DOHH2 (cell line): ENCODE measurements around the gene ATG9B.
A peak's percentile ranks its signal among the peaks of the same experiment; 100 is the strongest.
"Not testable (repeated sequence)": the region's sequence is repeated elsewhere in the genome, so short reads cannot be mapped to it uniquely, and the experiment has no call there.

ENCODE experiments used
- H3F3A ChIP-seq: fragments of 200-600 bp; sonication (generic), shearing (Covaris generic); 2 replicates; pipeline ENCODE4 v1.6.0; 2016; ENCODE audit warnings: antibody characterized with exemption, mild to moderate bottlenecking; ENCODE audit not compliant: control insufficient read depth, insufficient read depth
- H3K27ac ChIP-seq: fragments of 200-600 bp; sonication (generic); 2 replicates; pipeline ENCODE4 v1.5.1; 2014; ENCODE audit warnings: low read depth, mild to moderate bottlenecking, low read length, moderate library complexity
- H3K27me3 ChIP-seq: fragments of 200-600 bp; sonication (generic); 2 replicates; pipeline ENCODE4 v1.6.1; 2014; ENCODE audit warnings: mild to moderate bottlenecking, low read length, mixed read lengths; ENCODE audit not compliant: control insufficient read depth
- H3K36me3 ChIP-seq: fragments of 200-600 bp; sonication (generic); 2 replicates; pipeline ENCODE4 v1.6.1; 2014; ENCODE audit warnings: mild to moderate bottlenecking, low read length, moderate library complexity, mixed read lengths; ENCODE audit not compliant: control insufficient read depth
- H3K4me1 ChIP-seq: fragments of 200-600 bp; sonication (generic); 2 replicates; pipeline ENCODE4 v1.6.1; 2014; ENCODE audit warnings: mild to moderate bottlenecking, low read length, mixed read lengths; ENCODE audit not compliant: control insufficient read depth
- H3K4me2 ChIP-seq: fragments of 200-600 bp; sonication (generic); 2 replicates; pipeline ENCODE4 v1.6.0; 2014; ENCODE audit warnings: mild to moderate bottlenecking, low read length, moderate library complexity
- H3K4me3 ChIP-seq: fragments of 200-600 bp; sonication (generic); 2 replicates; pipeline ENCODE4 v1.5.1; 2014; ENCODE audit warnings: mild to moderate bottlenecking, low read length, mixed read lengths
- H3K79me2 ChIP-seq: fragments of 200-600 bp; sonication (generic); 2 replicates; pipeline ENCODE4 v1.6.1; 2014; ENCODE audit warnings: mild to moderate bottlenecking, low read length, mixed read lengths; ENCODE audit not compliant: control insufficient read depth
- H3K9me2 ChIP-seq: fragments of 200-600 bp; sonication (generic); replicated peaks from 2 replicates; pipeline ENCODE4 v1.6.1; 2014; ENCODE audit warnings: mild to moderate bottlenecking, low read length, mixed read lengths; ENCODE audit not compliant: control insufficient read depth
- H3K9me3 ChIP-seq: fragments of 200-600 bp; sonication (generic); 2 replicates; pipeline ENCODE4 v1.6.1; 2014; ENCODE audit warnings: antibody characterized with exemption, low read length, mixed read lengths; ENCODE audit not compliant: control insufficient read depth, insufficient read depth
- H4K20me1 ChIP-seq: fragments of 200-600 bp; sonication (generic); 2 replicates; pipeline ENCODE4 v1.6.0; 2014; ENCODE audit warnings: low read depth, mild to moderate bottlenecking, antibody characterized with exemption, low read length, moderate library complexity; ENCODE audit not compliant: control insufficient read depth, insufficient read depth
- EZH2phosphoT487 ChIP-seq: fragments of 200-600 bp; sonication (generic); IDR thresholded peaks from 2 replicates; pipeline ENCODE4 v1.6.1; 2017; ENCODE audit warnings: borderline replicate concordance, mild to moderate bottlenecking, antibody characterized with exemption, low read length, moderate library complexity, mixed read lengths
- TF ChIP-seq, protein P1 (sequence below): fragments of 200-600 bp; sonication (generic); IDR thresholded peaks from one replicate; pipeline ENCODE4 v1.5.1; 2014; ENCODE audit warnings: antibody characterized with exemption, mild to moderate bottlenecking, low read depth, low read length; ENCODE audit not compliant: poor library complexity, severe bottlenecking

ATG9B gene

DNA sequence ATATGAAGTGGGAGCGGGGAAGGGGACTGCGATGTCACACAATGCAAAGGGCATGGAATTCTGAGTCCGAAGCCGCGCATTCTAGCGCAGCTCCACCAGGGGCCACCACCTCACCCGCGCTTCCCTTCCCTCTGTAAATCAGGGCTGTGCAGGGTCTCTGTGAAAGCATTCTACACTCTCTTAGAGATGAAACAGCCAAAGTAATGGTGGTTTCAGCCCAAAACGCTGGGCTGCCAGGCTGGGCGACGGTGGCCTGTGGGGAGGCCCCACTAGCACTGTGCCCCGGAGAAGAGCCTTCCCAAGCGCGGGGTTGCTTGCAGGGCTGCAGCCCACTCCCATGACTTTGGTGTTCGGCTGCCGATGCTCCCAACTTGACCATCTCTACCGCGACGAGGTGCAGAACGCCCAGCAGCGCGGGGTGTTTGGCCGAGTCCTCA is 11.4 kb downstream of the ATG9B start:
- H3K27me3 ChIP-seq: no peaks in the 10 kb centered on the region
- peak overlapping the region; percentile 90 for H3K4me2 ChIP-seq
- H3K36me3 ChIP-seq: no peaks in the 10 kb centered on the region
- TF ChIP-seq, protein P1, sequence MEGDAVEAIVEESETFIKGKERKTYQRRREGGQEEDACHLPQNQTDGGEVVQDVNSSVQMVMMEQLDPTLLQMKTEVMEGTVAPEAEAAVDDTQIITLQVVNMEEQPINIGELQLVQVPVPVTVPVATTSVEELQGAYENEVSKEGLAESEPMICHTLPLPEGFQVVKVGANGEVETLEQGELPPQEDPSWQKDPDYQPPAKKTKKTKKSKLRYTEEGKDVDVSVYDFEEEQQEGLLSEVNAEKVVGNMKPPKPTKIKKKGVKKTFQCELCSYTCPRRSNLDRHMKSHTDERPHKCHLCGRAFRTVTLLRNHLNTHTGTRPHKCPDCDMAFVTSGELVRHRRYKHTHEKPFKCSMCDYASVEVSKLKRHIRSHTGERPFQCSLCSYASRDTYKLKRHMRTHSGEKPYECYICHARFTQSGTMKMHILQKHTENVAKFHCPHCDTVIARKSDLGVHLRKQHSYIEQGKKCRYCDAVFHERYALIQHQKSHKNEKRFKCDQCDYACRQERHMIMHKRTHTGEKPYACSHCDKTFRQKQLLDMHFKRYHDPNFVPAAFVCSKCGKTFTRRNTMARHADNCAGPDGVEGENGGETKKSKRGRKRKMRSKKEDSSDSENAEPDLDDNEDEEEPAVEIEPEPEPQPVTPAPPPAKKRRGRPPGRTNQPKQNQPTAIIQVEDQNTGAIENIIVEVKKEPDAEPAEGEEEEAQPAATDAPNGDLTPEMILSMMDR: peak; percentile 58
- TF ChIP-seq EZH2phosphoT487: no peak
- H3K79me2 ChIP-seq: no peaks in the 10 kb centered on the region
- H3K4me1 ChIP-seq: peaks cover 51% of the 10 kb centered on the region
- H3F3A ChIP-seq: peaks cover 6% of the 10 kb centered on the region; the same call in 1 of the 2 replicates
- H3K4me3 ChIP-seq: no peak overlapping the region
- H3K9me3 ChIP-seq: no peaks in the 10 kb centered on the region
- no peaks in the 10 kb centered on the region for H3K9me2 ChIP-seq
- no peaks in the 10 kb centered on the region for H4K20me1 ChIP-seq
- no peak overlapping the region for H3K27ac ChIP-seq

DNA sequence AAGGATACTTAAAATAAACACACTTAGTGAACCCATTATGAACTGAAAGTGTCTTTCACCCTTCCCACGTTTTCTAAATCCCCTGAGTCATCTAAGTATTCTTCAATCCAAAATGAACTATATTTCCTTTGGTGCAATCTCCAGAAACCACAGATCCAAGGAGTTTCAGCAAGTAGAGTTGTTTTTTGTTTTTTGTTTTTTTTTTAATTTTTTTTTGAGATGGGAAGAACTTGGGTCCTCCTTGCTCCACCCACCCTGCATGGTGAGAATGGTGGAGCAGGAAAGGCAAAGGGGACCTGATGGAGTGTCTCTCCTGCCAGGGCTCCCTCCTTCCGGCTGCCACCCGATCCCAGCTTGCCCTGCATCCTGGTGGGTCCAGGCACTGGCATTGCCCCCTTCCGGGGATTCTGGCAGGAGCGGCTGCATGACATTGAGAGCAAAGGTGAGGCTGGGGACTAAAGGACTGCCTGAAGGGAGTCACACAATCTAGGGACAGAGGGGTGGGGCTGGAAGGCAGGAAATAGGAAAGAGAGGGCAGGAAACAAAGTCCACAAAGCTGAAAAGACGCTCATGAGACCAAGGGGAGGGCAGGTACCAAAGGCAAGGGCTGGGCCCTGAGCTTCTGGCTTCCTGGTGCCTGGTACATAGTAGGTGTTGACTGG is 12.1 kb downstream of the ATG9B start:
- no peaks in the 10 kb centered on the region for H3K79me2 ChIP-seq
- H3K9me2 ChIP-seq: no peaks in the 10 kb centered on the region
- no peak overlapping the region for H3K4me2 ChIP-seq
- no peaks in the 10 kb centered on the region for H4K20me1 ChIP-seq
- no peak overlapping the region for H3K4me3 ChIP-seq
- no peaks in the 10 kb centered on the region for H3K9me3 ChIP-seq
- no peak overlapping the region for H3K27ac ChIP-seq
- peaks cover 6% of the 10 kb centered on the region; the same call in 1 of the 2 replicates for H3F3A ChIP-seq
- H3K4me1 ChIP-seq: peaks cover 46% of the 10 kb centered on the region
- no peaks in the 10 kb centered on the region for H3K36me3 ChIP-seq
- TF ChIP-seq, protein P1: no peak
- TF ChIP-seq EZH2phosphoT487: no peak
- H3K27me3 ChIP-seq: no peaks in the 10 kb centered on the region

DNA sequence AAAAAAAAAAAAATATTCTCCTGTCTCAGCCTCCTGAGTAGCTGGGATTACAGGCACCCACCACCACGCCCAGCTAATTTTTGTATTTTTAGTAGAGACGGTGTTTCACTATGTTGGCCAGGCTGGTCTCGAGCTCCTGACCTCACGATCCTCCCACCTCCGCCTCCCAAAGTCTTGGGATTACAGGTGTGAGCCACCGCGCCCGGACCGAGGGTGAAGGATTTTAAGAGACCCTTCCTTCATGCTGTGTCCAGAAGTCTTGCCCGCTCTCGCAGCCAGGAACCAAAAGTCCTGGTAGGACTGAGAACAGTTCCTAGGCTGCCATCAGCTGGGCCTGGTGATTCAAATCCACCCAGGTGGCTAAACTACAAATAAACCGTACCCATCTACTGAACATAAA is 12.7 kb downstream of the ATG9B start:
- H3K4me3 ChIP-seq, H3K79me2 ChIP-seq, H3K36me3 ChIP-seq, H3K9me3 ChIP-seq, H4K20me1 ChIP-seq, H3K27ac ChIP-seq, H3K9me2 ChIP-seq, H3F3A ChIP-seq, H3K4me2 ChIP-seq, H3K27me3 ChIP-seq: not testable (repeated sequence)
- H3K4me1 ChIP-seq: peaks cover 43% of the 10 kb centered on the region

DNA sequence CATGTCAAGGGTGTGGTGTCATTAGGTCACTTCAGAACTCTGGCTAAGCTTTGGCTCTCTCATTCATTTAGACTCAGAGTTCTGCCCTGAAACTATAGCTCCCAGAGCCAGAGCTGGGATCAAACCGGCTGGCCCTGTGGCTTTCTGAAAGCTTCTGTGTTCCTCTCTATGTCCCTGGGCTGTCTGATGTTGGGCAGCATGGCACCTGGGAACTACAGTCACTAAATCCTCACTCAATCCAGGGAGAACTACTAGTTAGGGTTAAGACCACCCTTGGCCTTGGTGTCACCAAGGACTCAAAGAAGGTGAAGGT is 13.2 kb downstream of the ATG9B start:
- peaks cover 43% of the 10 kb centered on the region for H3K4me1 ChIP-seq

More for the DNA sequence above, 13.2 kb downstream of the ATG9B start:
- no peak overlapping the region for H3K27ac ChIP-seq
- no peak overlapping the region for H3K4me2 ChIP-seq
- TF ChIP-seq, protein P1: no peak
- no peak for TF ChIP-seq EZH2phosphoT487
- no peaks in the 10 kb centered on the region for H3K79me2 ChIP-seq
- H3K27me3 ChIP-seq: no peaks in the 10 kb centered on the region
- no peak overlapping the region for H3K4me3 ChIP-seq
- peaks cover 6% of the 10 kb centered on the region; the same call in 1 of the 2 replicates for H3F3A ChIP-seq
- no peaks in the 10 kb centered on the region for H4K20me1 ChIP-seq
- no peaks in the 10 kb centered on the region for H3K36me3 ChIP-seq
- H3K9me2 ChIP-seq: no peaks in the 10 kb centered on the region
- H3K9me3 ChIP-seq: no peaks in the 10 kb centered on the region
